CD4-positive, alpha-beta T cell (primary cell): ENCODE results near the gene RIT2. TPM values are rescaled to one million over a fixed set of nuclear protein-coding genes. Genes with fewer than 3 reads are reported as not detected.

Experiments used
- ATAC-seq: fragments of 200-7000 bp; cut with Tn5 transposase; one replicate; pipeline ENCODE4 v1.10.0; 2022; ENCODE audit warnings: mild to moderate bottlenecking; ENCODE audit not compliant: poor library complexity
- CTCF ChIA-PET: fragments of 350-600 bp; sonication (Branson Sonifier 250); formaldehyde crosslinking; loops from one replicate; lab custom pipeline; 2021; ENCODE audit warnings: antibody characterized with exemption, inconsistent platforms; lab: Charles Lee
- POLR2A ChIA-PET: fragments of 350-600 bp; sonication (Branson Sonifier 250); formaldehyde crosslinking; loops from one replicate; lab custom pipeline; 2021; ENCODE audit warnings: antibody characterized with exemption, inconsistent platforms; lab: Charles Lee
- DNase-seq, 14 experiments: peaks; one replicate each; pipeline ENCODE4 v3.0.0-alpha.2; 2013 to 2020; ENCODE audit warnings: mixed read lengths in 2 of 14
- H3K27ac ChIP-seq, 2 donors: one replicate each; pipeline versions ENCODE4 v1.5.1 to v1.7.0; 2013; ENCODE audit warnings: low read length in 2 of 2, low read depth in 1 of 2, mild to moderate bottlenecking in 1 of 2
- H3K27me3 ChIP-seq, 2 experiments: 1 replicate in 1 of 2; 2 replicates in 1 of 2; pipeline versions ENCODE4 v1.6.1 to v1.7.0; 2013; ENCODE audit warnings: low read length in 2 of 2, control low read depth in 1 of 2, mild to moderate bottlenecking in 1 of 2, moderate library complexity in 1 of 2; ENCODE audit not compliant: insufficient read depth in 2 of 2, control insufficient read depth in 1 of 2
- H3K36me3 ChIP-seq: one replicate; pipeline ENCODE4 v1.6.1; 2013; ENCODE audit warnings: low read length, control low read depth; ENCODE audit not compliant: insufficient read depth
- H3K4me1 ChIP-seq: one replicate; pipeline ENCODE4 v1.6.1; 2013; ENCODE audit warnings: low read length, control low read depth; ENCODE audit not compliant: insufficient read depth
- H3K4me3 ChIP-seq: one replicate; pipeline ENCODE4 v1.5.1; 2013; ENCODE audit warnings: mild to moderate bottlenecking, low read length, moderate library complexity
- H3K9me3 ChIP-seq, 2 experiments: 1 replicate in 1 of 2; 2 replicates in 1 of 2; pipeline versions ENCODE4 v1.6.1 to v1.7.0; 2013; ENCODE audit warnings: low read length in 2 of 2, mild to moderate bottlenecking in 2 of 2, control low read depth in 1 of 2, moderate library complexity in 1 of 2; ENCODE audit not compliant: control insufficient read depth in 1 of 2, insufficient read depth in 1 of 2
- H3K27ac Mint-ChIP-seq: one replicate; pipeline ENCODE4 v1.8.0; 2020; ENCODE audit warnings: mixed read lengths
- H3K27me3 Mint-ChIP-seq: one replicate; pipeline ENCODE4 v1.8.0; 2021; ENCODE audit warnings: mixed read lengths
- H3K36me3 Mint-ChIP-seq: one replicate; pipeline ENCODE4 v1.8.0; 2021; ENCODE audit warnings: low read depth, mixed read lengths
- H3K4me1 Mint-ChIP-seq: one replicate; pipeline ENCODE4 v1.8.0; 2021; ENCODE audit warnings: low read depth, mixed read lengths
- H3K4me3 Mint-ChIP-seq: one replicate; pipeline ENCODE4 v1.8.0; 2020; ENCODE audit warnings: mild to moderate bottlenecking, mixed read lengths
- H3K9me3 Mint-ChIP-seq: one replicate; pipeline ENCODE4 v1.8.0; 2020; ENCODE audit warnings: mixed read lengths
- intact Hi-C, 2 experiments: fragments of 100-400 bp; cut with DNase I in 1 of 2; cut with micrococcal nuclease in 1 of 2; formaldehyde crosslinking; loops; one replicate each; pipeline versions ENCODE4 v1.15.1 to v1.9.0; 2023 to 2025; cut with DNase I, micrococcal nuclease
- total RNA-seq, 174 experiments: library from RNA in 2 of 174; stranded (reverse) in 2 of 174; gene quantifications; one replicate each; pipeline ENCODE4 v1.2.3 and lab custom pipeline; 2021 to 2026
- TF ChIP-seq, protein P1 (sequence below): fragments of 200-600 bp; IDR thresholded peaks from one replicate; pipeline ENCODE4 v1.8.0; 2022; ENCODE audit warnings: antibody characterized with exemption, mild to moderate bottlenecking

Gene RIT2
- total RNA-seq, 2 experiments from 2014 or later = not detected

DNA sequence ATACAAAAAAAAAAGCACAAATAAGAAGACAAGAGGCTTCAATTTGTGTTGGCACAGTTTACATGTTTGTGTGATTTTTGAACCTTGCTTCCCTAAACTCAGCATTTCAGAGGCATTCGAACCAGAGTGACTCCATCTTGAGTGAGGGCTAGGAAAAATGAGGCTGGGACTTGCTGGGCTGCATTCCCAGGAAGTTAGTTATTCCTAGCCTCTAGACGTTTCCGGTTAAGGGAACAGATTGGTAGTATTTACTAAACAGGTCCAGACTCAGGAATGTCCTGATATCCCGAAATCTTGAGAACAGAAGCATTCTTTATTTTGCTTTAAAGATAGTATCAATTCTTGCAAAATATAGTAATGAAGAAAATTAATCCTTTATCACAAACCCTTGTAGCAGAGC, 46.7 kb downstream of the RIT2 start:
- ChIA-PET CTCF (no interaction called here), POLR2A (no interaction called here)
- Histone ChIP-seq H3K4me1 (no peaks in the 10 kb centered on the region), H3K27me3 (no peaks in the 10 kb centered on the region), H3K36me3 (no peaks in the 10 kb centered on the region), H3K9me3 (no peaks in the 10 kb centered on the region), H3K27ac (no peak overlapping the region), H3K4me3 (no peak overlapping the region)
- Mint-ChIP-seq H3K27me3 (no peaks in the 10 kb centered on the region), H3K4me1 (no peaks in the 10 kb centered on the region), H3K9me3 (peaks cover 9% of the 10 kb centered on the region), H3K27ac (no peak overlapping the region), H3K4me3 (no peak overlapping the region), H3K36me3 (no peaks in the 10 kb centered on the region)
- TF ChIP-seq, protein P1, sequence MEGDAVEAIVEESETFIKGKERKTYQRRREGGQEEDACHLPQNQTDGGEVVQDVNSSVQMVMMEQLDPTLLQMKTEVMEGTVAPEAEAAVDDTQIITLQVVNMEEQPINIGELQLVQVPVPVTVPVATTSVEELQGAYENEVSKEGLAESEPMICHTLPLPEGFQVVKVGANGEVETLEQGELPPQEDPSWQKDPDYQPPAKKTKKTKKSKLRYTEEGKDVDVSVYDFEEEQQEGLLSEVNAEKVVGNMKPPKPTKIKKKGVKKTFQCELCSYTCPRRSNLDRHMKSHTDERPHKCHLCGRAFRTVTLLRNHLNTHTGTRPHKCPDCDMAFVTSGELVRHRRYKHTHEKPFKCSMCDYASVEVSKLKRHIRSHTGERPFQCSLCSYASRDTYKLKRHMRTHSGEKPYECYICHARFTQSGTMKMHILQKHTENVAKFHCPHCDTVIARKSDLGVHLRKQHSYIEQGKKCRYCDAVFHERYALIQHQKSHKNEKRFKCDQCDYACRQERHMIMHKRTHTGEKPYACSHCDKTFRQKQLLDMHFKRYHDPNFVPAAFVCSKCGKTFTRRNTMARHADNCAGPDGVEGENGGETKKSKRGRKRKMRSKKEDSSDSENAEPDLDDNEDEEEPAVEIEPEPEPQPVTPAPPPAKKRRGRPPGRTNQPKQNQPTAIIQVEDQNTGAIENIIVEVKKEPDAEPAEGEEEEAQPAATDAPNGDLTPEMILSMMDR = no peak
- intact Hi-C loops = no loop called here
- DNase-seq (no peak), ATAC-seq (no peak)

DNA sequence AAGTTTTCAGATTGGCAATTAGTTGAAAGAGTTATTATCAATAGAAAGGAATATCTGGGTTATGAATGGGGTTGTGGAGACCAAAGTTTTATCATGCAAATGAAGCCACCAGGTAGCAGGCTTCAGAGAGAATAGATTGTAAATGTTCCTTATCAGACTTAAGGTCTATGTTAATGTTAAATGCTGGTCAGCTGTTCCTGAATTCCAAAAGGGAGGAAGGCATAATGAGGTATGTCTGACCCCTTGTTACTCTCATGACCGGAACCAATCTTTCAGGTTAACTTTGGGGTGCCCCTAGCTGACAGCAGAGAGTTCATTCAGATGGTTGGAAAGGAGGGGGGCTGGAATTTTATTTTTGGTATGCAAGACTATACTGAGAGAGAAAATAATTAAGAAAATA, 47.9 kb downstream of the RIT2 start:
- ATAC-seq (no peak), DNase-seq (no peak)
- Histone ChIP-seq H3K36me3 (no peaks in the 10 kb centered on the region), H3K4me3 (no peak overlapping the region), H3K4me1 (no peaks in the 10 kb centered on the region), H3K27me3 (no peaks in the 10 kb centered on the region), H3K9me3 (no peaks in the 10 kb centered on the region), H3K27ac (no peak overlapping the region)
- ChIA-PET POLR2A (no interaction called here), CTCF (no interaction called here)
- Mint-ChIP-seq H3K27me3 (no peaks in the 10 kb centered on the region), H3K9me3 (peaks cover 9% of the 10 kb centered on the region), H3K4me1 (no peaks in the 10 kb centered on the region), H3K4me3 (no peak overlapping the region), H3K27ac (no peak overlapping the region), H3K36me3 (no peaks in the 10 kb centered on the region)
- intact Hi-C loops = no loop called here
- TF ChIP-seq, protein P1 = no peak

DNA sequence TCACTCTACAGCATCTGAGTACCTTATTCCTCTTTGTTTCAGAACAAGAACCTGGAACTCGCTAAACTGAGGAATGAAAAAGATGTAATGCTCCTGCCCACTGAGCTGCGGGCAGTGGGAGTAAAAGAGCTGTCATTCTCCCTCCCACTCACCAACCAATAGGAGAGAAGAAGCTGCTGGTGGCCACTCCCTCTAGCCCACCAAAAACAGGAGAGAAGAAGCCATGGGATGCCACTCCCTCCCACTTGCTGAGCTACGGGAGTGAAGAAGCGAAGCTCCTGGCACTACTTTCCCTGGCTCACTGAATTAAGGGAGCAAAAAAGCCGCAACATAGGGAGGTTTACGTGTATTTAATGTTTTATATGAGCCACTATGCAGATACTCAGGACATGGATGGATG, 53.7 kb downstream of the RIT2 start:
- POLR2A ChIA-PET = no interaction called here
- Mint-ChIP-seq H3K4me1 (no peaks in the 10 kb centered on the region), H3K4me3 (no peak overlapping the region), H3K27ac (no peak overlapping the region), H3K36me3 (no peaks in the 10 kb centered on the region), H3K9me3 (peaks cover 3% of the 10 kb centered on the region), H3K27me3 (no peaks in the 10 kb centered on the region)
- Histone ChIP-seq H3K9me3 (no peaks in the 10 kb centered on the region), H3K27me3 (no peaks in the 10 kb centered on the region), H3K36me3 (no peaks in the 10 kb centered on the region), H3K27ac (no peak overlapping the region), H3K4me1 (no peaks in the 10 kb centered on the region), H3K4me3 (no peak overlapping the region)
- DNase-seq (no peak), ATAC-seq (no peak)
- intact Hi-C loops = no loop called here
- TF ChIP-seq, protein P1 = no peak
- CTCF ChIA-PET = no interaction called here
